ENCODE data around the gene SETD7.

DNA sequence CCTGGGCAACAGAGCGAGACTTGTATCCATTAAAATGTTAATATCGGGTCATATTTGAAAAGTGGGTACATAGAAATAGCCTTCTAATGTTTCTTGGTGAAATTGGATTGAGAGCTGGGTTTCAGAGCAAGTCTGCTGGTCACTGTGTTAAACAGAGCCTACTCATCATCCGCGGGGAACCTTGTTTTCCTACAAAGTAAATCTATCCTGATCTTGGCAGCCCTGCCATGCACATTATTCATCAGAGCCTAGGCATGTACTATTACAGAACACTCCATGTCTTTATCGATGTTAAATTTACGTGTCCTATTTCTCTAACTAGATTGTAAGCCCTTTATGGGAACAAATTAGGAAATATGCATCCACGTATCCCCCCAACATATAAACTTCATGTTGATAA lies 18.7 kb downstream of the SETD7 start:
- TF ChIP-seq, protein P1, sequence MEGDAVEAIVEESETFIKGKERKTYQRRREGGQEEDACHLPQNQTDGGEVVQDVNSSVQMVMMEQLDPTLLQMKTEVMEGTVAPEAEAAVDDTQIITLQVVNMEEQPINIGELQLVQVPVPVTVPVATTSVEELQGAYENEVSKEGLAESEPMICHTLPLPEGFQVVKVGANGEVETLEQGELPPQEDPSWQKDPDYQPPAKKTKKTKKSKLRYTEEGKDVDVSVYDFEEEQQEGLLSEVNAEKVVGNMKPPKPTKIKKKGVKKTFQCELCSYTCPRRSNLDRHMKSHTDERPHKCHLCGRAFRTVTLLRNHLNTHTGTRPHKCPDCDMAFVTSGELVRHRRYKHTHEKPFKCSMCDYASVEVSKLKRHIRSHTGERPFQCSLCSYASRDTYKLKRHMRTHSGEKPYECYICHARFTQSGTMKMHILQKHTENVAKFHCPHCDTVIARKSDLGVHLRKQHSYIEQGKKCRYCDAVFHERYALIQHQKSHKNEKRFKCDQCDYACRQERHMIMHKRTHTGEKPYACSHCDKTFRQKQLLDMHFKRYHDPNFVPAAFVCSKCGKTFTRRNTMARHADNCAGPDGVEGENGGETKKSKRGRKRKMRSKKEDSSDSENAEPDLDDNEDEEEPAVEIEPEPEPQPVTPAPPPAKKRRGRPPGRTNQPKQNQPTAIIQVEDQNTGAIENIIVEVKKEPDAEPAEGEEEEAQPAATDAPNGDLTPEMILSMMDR (IDR thresholded peaks at IDR 0.05) = no peak
- no peak for TF ChIP-seq POLR2A (IDR thresholded peaks at IDR 0.05)
